ENCODE measurements around the gene MILR1.
"Not testable (repeated sequence)": the region's sequence is repeated elsewhere in the genome, so short reads cannot be mapped to it uniquely, and the experiment has no call there.

MILR1 gene

GRCh38 chr17:64448665-64449512 is at the start of gene MILR1:
MILR1 (plus strand) TSS chr17:64449115; CDS start chr17:64449169, 54 bp downstream.
- no peak for DNase-seq (ENCODE audit: low read depth in 3 of 3)

GRCh38 chr17:64399767-64400156 is 49.2 kb upstream of the MILR1 start:
- DNase-seq (ENCODE audit: low read depth in 3 of 3) = no peak

- no peak for DNase-seq (ENCODE audit: low read depth in 3 of 3)
These were observed 48.3 kb upstream of the MILR1 start for GRCh38 chr17:64400642-64401041.

GRCh38 chr17:64401244-64401860 is 47.6 kb upstream of the MILR1 start:
- no peak for DNase-seq (ENCODE audit: low read depth in 3 of 3)

- no peak for DNase-seq (ENCODE audit: low read depth in 3 of 3)
These were observed 47.0 kb upstream of the MILR1 start for GRCh38 chr17:64401941-64402340.

GRCh38 chr17:64402469-64402868 is 46.4 kb upstream of the MILR1 start:
- no peak for DNase-seq (ENCODE audit: low read depth in 3 of 3)

GRCh38 chr17:64403881-64404460 is 44.9 kb upstream of the MILR1 start:
- no peak for DNase-seq (ENCODE audit: low read depth in 3 of 3)

GRCh38 chr17:64406321-64407200 is 42.4 kb upstream of the MILR1 start:
- no peak for DNase-seq (ENCODE audit: low read depth in 3 of 3)

GRCh38 chr17:64410750-64411490 is 38.0 kb upstream of the MILR1 start:
- no peak for DNase-seq (ENCODE audit: low read depth in 3 of 3)

- no peak for DNase-seq (ENCODE audit: low read depth in 3 of 3)
These were observed 36.7 kb upstream of the MILR1 start for GRCh38 chr17:64411999-64412771.

- no peak for DNase-seq (ENCODE audit: low read depth in 3 of 3)
These were observed 36.0 kb upstream of the MILR1 start for GRCh38 chr17:64412944-64413381.

- no peak for DNase-seq (ENCODE audit: low read depth in 3 of 3)
These were observed 35.4 kb upstream of the MILR1 start for GRCh38 chr17:64413513-64413912.

GRCh38 chr17:64418506-64419339 is 30.2 kb upstream of the MILR1 start:
- no peak for DNase-seq (ENCODE audit: low read depth in 3 of 3)

GRCh38 chr17:64420143-64420670 is 28.7 kb upstream of the MILR1 start:
- peak in 1 of 3 experiments; percentile 12 for DNase-seq (ENCODE audit: low read depth in 3 of 3)

GRCh38 chr17:64422121-64422520 is 26.8 kb upstream of the MILR1 start:
- not testable (repeated sequence) for DNase-seq (ENCODE audit: low read depth in 3 of 3)

- DNase-seq (ENCODE audit: low read depth in 3 of 3) = no peak
These were observed 25.0 kb upstream of the MILR1 start for GRCh38 chr17:64423881-64424280.

GRCh38 chr17:64424324-64424849 is 24.5 kb upstream of the MILR1 start:
- no peak for DNase-seq (ENCODE audit: low read depth in 3 of 3)

- DNase-seq (ENCODE audit: low read depth in 3 of 3) = no peak
These were observed 23.7 kb upstream of the MILR1 start for GRCh38 chr17:64425191-64425590.

GRCh38 chr17:64426596-64426995 is 22.3 kb upstream of the MILR1 start:
- no peak for DNase-seq (ENCODE audit: low read depth in 3 of 3)
